ENCODE results near the gene TNFAIP3. TPM values are rescaled to one million over a fixed set of nuclear protein-coding genes. Genes with fewer than 3 reads are reported as not detected.

The TNFAIP3 gene
- total and polyA plus RNA-seq, 2 of the 8 experiments (the other 6 are each of a cell fraction or from before 2014, with no cell fraction given), result 1.6 to 2.0 TPM

DNA sequence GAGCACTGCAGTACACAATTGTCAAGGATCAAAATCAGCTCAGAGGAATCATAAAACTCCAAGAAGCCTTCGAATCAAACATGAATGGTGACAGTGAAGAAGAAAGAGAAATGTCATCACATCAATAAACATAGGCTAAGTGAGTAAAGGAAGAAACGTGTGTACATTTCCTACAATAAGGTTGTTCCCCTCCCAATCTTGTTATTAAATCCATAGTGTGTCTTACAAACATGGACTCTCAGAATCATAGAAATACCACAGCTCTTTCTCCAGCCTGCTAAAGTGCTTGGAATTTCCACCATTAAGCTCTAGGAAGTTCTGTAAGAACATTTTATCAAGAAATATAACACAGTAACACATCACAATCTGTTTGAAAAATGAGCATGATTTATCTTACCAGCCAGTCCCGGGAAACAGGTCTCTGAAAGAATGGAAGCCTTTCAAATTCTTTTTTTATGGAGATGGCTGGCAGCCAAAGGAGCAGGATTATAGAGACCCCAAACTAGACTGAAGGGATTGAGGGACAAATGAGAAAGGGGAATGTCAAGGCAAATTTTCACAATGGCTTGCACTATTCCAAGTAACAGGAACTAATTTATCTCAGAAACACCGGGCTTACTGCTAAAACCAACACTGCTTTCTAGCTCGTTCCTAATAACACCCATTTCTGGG is 4.5 kb upstream of the TNFAIP3 start (continued):
- no peak for TF ChIP-seq NRF1 (IDR thresholded peaks at IDR 0.05; ENCODE audit: low read depth, low read length)
